Tibial artery (tissue), 4 donors: ENCODE data around the gene ITPR1.

Experiments
- DNase-seq, 2 donors: peaks; one replicate each; pipeline ENCODE4 v3.0.0-alpha.2; 2019
- H3K27ac ChIP-seq, 2 donors: fragments of 200-600 bp; sonication (generic) in 1 of 2; 1 replicate in 1 of 2; 2 replicates in 1 of 2; pipeline ENCODE4 v1.5.1; 2018 to 2019; ENCODE audit warnings: mild to moderate bottlenecking in 1 of 2
- H3K27me3 ChIP-seq, 2 donors: fragments of 200-600 bp; sonication (generic) in 1 of 2; one replicate each; pipeline versions ENCODE4 v1.5.1 to v1.6.0; 2016 to 2019
- H3K36me3 ChIP-seq, 3 donors: fragments of 200-600 bp; sonication (generic) in 2 of 3; one replicate each; pipeline ENCODE4 v1.5.1; 2016 to 2019; ENCODE audit warnings: mild to moderate bottlenecking in 2 of 3
- H3K4me1 ChIP-seq, 4 donors: fragments of 200-600 bp; sonication (generic) in 2 of 4; 1 replicate in 3 of 4; 2 replicates in 1 of 4; pipeline ENCODE4 v1.5.1; 2016 to 2019
- H3K4me3 ChIP-seq, 2 donors: fragments of 200-600 bp; sonication (generic) in 1 of 2; 1 replicate in 1 of 2; 2 replicates in 1 of 2; pipeline ENCODE4 v1.5.1; 2018 to 2019; ENCODE audit warnings: mild to moderate bottlenecking in 2 of 2
- H3K9me3 ChIP-seq, 3 donors: fragments of 200-600 bp; sonication (generic) in 1 of 3; one replicate each; pipeline ENCODE4 v1.5.1; 2016 to 2019
- intact Hi-C: fragments of 100-400 bp; cut with DNase I; formaldehyde crosslinking; loops from one replicate; pipeline ENCODE4 v1.15.0; 2023; ENCODE audit warnings: low total_unique reads
- TF ChIP-seq, protein P1 (sequence below), 2 experiments: fragments of 200-600 bp in 1 of 2; fragments of 450-650 bp in 1 of 2; IDR thresholded peaks; one replicate each; pipeline ENCODE4 v1.5.1; 2017 to 2019; ENCODE audit warnings: antibody characterized with exemption in 2 of 2, mild to moderate bottlenecking in 1 of 2, moderate library complexity in 1 of 2

The ITPR1 gene

DNA sequence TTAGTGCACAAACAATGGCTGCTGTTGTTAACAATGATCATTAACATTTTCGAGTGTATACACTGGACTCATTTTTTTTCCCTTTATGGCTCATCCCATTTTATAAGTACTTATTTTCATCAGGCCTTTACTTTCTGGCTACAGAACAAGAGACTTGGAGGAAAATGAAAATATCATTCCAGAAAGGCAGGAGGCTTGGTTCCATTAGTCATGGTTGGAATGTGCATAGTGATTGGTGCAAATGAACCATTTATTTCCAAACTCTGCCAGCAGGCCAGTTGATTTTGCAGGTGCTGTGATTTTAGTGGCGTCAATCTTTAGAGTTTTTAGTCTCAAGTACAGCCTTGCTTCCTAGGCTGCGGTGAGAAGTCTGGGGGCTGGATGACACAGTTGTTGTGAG is 151.8 kb downstream of the ITPR1 start:
- intact Hi-C loops: no loop called here
- TF ChIP-seq, protein P1, sequence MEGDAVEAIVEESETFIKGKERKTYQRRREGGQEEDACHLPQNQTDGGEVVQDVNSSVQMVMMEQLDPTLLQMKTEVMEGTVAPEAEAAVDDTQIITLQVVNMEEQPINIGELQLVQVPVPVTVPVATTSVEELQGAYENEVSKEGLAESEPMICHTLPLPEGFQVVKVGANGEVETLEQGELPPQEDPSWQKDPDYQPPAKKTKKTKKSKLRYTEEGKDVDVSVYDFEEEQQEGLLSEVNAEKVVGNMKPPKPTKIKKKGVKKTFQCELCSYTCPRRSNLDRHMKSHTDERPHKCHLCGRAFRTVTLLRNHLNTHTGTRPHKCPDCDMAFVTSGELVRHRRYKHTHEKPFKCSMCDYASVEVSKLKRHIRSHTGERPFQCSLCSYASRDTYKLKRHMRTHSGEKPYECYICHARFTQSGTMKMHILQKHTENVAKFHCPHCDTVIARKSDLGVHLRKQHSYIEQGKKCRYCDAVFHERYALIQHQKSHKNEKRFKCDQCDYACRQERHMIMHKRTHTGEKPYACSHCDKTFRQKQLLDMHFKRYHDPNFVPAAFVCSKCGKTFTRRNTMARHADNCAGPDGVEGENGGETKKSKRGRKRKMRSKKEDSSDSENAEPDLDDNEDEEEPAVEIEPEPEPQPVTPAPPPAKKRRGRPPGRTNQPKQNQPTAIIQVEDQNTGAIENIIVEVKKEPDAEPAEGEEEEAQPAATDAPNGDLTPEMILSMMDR (IDR thresholded peaks at IDR 0.05): no peak
- H3K27ac ChIP-seq: no peak overlapping the region
- H3K4me1 ChIP-seq: no peaks in the 10 kb centered on the region
- H3K27me3 ChIP-seq: no peaks in the 10 kb centered on the region
- peaks cover 39 to 66% (median 50%) of the 10 kb centered on the region in 3 donors for H3K36me3 ChIP-seq
- no peaks in the 10 kb centered on the region for H3K9me3 ChIP-seq
- H3K4me3 ChIP-seq: no peak overlapping the region
- DNase-seq: no peak

DNA sequence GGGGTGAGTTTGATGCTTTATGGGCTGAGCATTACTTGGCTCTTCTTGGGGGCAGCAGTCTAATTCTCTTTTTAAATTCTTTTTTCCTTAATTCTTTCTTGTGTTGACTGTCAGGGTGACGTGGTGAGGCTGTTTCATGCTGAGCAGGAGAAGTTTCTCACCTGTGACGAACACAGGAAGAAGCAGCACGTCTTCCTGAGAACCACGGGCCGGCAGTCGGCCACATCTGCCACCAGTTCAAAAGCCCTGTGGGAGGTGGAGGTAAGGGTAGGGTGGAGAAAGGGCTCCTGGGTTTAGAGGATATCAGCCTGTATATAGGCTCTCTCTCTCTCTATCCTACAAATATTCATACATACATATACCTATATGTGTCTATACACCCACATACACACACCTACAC is 152.3 kb downstream of the ITPR1 start:
- peaks cover 39 to 61% (median 49%) of the 10 kb centered on the region in 3 donors for H3K36me3 ChIP-seq
- TF ChIP-seq, protein P1 (IDR thresholded peaks at IDR 0.05): no peak
- no peak for DNase-seq

DNA sequence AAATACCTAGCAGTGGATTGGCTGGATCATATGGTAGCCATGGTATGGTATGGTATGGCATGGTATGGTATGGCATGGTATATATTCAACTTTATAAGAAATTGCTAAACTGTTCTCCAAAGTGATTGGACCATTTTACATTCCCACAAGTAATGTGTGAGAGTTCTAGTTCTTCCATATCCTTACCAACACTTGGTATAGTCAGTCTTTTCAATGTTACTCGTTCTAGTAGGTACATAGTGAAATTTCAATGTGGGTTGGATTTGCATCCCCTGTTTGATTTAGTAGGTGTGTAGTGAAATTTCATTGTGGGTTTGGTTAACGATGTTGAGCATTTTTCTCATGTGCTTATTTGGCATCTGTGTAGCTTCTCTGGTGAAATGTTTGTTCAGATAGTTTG is 154.3 kb downstream of the ITPR1 start:
- TF ChIP-seq, protein P1 (IDR thresholded peaks at IDR 0.05): no peak
- no peak for DNase-seq
- H3K9me3 ChIP-seq: no peaks in the 10 kb centered on the region
- peaks cover 38 to 58% (median 55%) of the 10 kb centered on the region in 3 donors for H3K36me3 ChIP-seq
- H3K4me3 ChIP-seq: no peak overlapping the region
- intact Hi-C loops: no loop called here
- no peaks in the 10 kb centered on the region for H3K4me1 ChIP-seq
- no peaks in the 10 kb centered on the region for H3K27me3 ChIP-seq
- H3K27ac ChIP-seq: no peak overlapping the region

More for the DNA sequence above, 152.3 kb downstream of the ITPR1 start:
- H3K9me3 ChIP-seq: no peaks in the 10 kb centered on the region
- H3K4me3 ChIP-seq: no peak overlapping the region
- H3K4me1 ChIP-seq: no peaks in the 10 kb centered on the region
- no peaks in the 10 kb centered on the region for H3K27me3 ChIP-seq
- intact Hi-C loops: no loop called here
- no peak overlapping the region for H3K27ac ChIP-seq

DNA sequence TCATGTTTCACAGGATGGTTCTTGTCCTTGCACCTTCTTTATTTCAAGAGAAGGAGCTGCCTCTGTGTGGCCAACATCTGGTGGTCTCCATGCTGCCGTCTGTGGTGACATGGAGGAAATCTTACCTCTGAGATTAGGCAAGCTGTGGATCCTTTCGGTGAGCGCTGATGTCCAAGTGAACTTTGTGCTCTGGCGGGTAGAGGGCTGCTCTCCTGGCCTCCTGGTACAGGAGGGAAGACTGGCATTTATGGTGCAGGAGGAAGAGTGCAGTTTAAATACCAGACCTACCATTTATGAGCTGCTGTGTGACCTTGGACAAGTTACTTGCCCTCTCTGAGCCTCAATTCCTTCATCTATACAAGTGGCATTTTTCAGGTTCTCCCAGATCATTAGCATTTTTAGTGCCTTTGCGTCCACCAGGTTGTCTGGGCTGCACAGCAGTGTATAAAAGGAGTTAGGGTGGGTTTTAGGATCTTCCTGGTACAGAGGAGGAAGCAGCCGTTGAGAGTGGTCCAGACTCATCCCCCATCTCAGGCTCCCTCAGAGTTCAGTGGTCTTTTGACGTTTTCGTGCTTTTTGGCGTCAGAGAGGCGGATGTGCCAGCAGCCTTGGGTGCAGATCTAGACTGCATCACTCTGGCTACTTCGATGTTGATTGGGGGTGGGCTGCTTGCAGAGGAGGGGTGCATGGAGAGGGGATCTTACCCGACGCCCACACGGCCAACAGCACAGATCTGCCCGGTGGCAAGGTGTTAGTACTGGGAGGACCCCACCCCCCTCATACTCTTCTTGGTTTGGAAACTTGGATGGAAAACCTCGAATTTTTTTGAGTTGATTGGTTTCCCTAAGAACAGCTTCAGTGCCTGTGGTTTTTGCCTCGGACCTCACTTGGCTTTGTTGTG is 162.2 kb downstream of the ITPR1 start:
- H3K36me3 ChIP-seq: peaks cover 30 to 45% (median 32%) of the 10 kb centered on the region in 3 donors
- H3K4me3 ChIP-seq: no peak overlapping the region
- no peaks in the 10 kb centered on the region for H3K27me3 ChIP-seq
- no peak for DNase-seq
- H3K4me1 ChIP-seq: peaks cover 0 to 18% (median 10%) of the 10 kb centered on the region in 4 donors
- intact Hi-C loops: no loop called here
- H3K9me3 ChIP-seq: no peaks in the 10 kb centered on the region
- TF ChIP-seq, protein P1 (IDR thresholded peaks at IDR 0.05): no peak
- peak overlapping the region; percentile 44 to 69 for H3K27ac ChIP-seq

DNA sequence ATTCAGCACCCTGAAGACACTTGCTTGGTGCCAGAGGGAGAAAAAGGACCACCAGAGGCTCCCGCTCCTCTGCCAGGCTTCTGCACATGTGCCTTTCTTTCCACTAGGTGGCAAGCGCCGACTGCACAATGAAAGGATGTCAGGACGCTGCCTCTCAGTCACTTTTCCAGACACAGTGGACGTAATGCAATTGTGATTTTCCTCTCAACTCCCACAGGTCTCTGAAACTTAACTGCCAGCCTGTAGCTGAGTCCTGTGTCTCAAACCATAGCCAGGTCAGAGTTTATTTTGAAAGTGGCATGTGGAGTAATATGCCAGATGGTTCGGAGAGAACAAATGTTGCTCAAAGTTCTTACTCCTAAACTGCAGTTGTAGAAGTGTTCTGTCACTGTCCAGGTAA is 162.9 kb downstream of the ITPR1 start:
- peak; percentile 48 to 81 for DNase-seq
- TF ChIP-seq, protein P1 (IDR thresholded peaks at IDR 0.05): peak; percentile 75 to 77
- Histone ChIP-seq H3K4me1 (peaks cover 0 to 18% (median 10%) of the 10 kb centered on the region in 4 donors), H3K4me3 (no peak overlapping the region), H3K9me3 (no peaks in the 10 kb centered on the region), H3K36me3 (peaks cover 30 to 47% (median 32%) of the 10 kb centered on the region in 3 donors), H3K27ac (peak overlapping the region; percentile 44 to 69), H3K27me3 (no peaks in the 10 kb centered on the region)
- intact Hi-C loops: no loop called here
